ENCODE data around the gene ZDHHC3.

GRCh38 chr3:44969154-44969827 lies 6.7 kb downstream of the ZDHHC3 start:
- no peak for TF ChIP-seq CTCF (IDR thresholded peaks at IDR 0.05; ENCODE audit: borderline replicate concordance, extremely low read depth, low read length, poor library complexity, severe bottlenecking)
- TF ChIP-seq EZH2 (IDR thresholded peaks at IDR 0.05; ENCODE audit: borderline replicate concordance, low read depth, low read length, severe bottlenecking), result no peak

Data from DND-41 (cell line).